CD4-positive, alpha-beta T cell (primary cell): ENCODE data around the gene PGR. TPM values are rescaled to one million over a fixed set of nuclear protein-coding genes. Genes with fewer than 3 reads are reported as not detected.

Source experiments
- ATAC-seq: fragments of 200-7000 bp; cut with Tn5 transposase; one replicate; pipeline ENCODE4 v1.10.0; 2022; ENCODE audit warnings: mild to moderate bottlenecking; ENCODE audit not compliant: poor library complexity
- CTCF ChIA-PET: fragments of 350-600 bp; sonication (Branson Sonifier 250); formaldehyde crosslinking; loops from one replicate; lab custom pipeline; 2021; ENCODE audit warnings: antibody characterized with exemption, inconsistent platforms; lab: Charles Lee
- POLR2A ChIA-PET: fragments of 350-600 bp; sonication (Branson Sonifier 250); formaldehyde crosslinking; loops from one replicate; lab custom pipeline; 2021; ENCODE audit warnings: antibody characterized with exemption, inconsistent platforms; lab: Charles Lee
- DNase-seq, 14 experiments: peaks; one replicate each; pipeline ENCODE4 v3.0.0-alpha.2; 2013 to 2020; ENCODE audit warnings: mixed read lengths in 2 of 14
- H3K27ac ChIP-seq, 2 donors: one replicate each; pipeline versions ENCODE4 v1.5.1 to v1.7.0; 2013; ENCODE audit warnings: low read length in 2 of 2, low read depth in 1 of 2, mild to moderate bottlenecking in 1 of 2
- H3K27me3 ChIP-seq, 2 experiments: 1 replicate in 1 of 2; 2 replicates in 1 of 2; pipeline versions ENCODE4 v1.6.1 to v1.7.0; 2013; ENCODE audit warnings: low read length in 2 of 2, control low read depth in 1 of 2, mild to moderate bottlenecking in 1 of 2, moderate library complexity in 1 of 2; ENCODE audit not compliant: insufficient read depth in 2 of 2, control insufficient read depth in 1 of 2
- H3K36me3 ChIP-seq: one replicate; pipeline ENCODE4 v1.6.1; 2013; ENCODE audit warnings: low read length, control low read depth; ENCODE audit not compliant: insufficient read depth
- H3K4me1 ChIP-seq: one replicate; pipeline ENCODE4 v1.6.1; 2013; ENCODE audit warnings: low read length, control low read depth; ENCODE audit not compliant: insufficient read depth
- H3K4me3 ChIP-seq: one replicate; pipeline ENCODE4 v1.5.1; 2013; ENCODE audit warnings: mild to moderate bottlenecking, low read length, moderate library complexity
- H3K9me3 ChIP-seq, 2 experiments: 1 replicate in 1 of 2; 2 replicates in 1 of 2; pipeline versions ENCODE4 v1.6.1 to v1.7.0; 2013; ENCODE audit warnings: low read length in 2 of 2, mild to moderate bottlenecking in 2 of 2, control low read depth in 1 of 2, moderate library complexity in 1 of 2; ENCODE audit not compliant: control insufficient read depth in 1 of 2, insufficient read depth in 1 of 2
- H3K27ac Mint-ChIP-seq: one replicate; pipeline ENCODE4 v1.8.0; 2020; ENCODE audit warnings: mixed read lengths
- H3K27me3 Mint-ChIP-seq: one replicate; pipeline ENCODE4 v1.8.0; 2021; ENCODE audit warnings: mixed read lengths
- H3K36me3 Mint-ChIP-seq: one replicate; pipeline ENCODE4 v1.8.0; 2021; ENCODE audit warnings: low read depth, mixed read lengths
- H3K4me1 Mint-ChIP-seq: one replicate; pipeline ENCODE4 v1.8.0; 2021; ENCODE audit warnings: low read depth, mixed read lengths
- H3K4me3 Mint-ChIP-seq: one replicate; pipeline ENCODE4 v1.8.0; 2020; ENCODE audit warnings: mild to moderate bottlenecking, mixed read lengths
- H3K9me3 Mint-ChIP-seq: one replicate; pipeline ENCODE4 v1.8.0; 2020; ENCODE audit warnings: mixed read lengths
- intact Hi-C, 2 experiments: fragments of 100-400 bp; cut with DNase I in 1 of 2; cut with micrococcal nuclease in 1 of 2; formaldehyde crosslinking; loops; one replicate each; pipeline versions ENCODE4 v1.15.1 to v1.9.0; 2023 to 2025; cut with DNase I, micrococcal nuclease
- total RNA-seq, 174 experiments: library from RNA in 2 of 174; stranded (reverse) in 2 of 174; gene quantifications; one replicate each; pipeline ENCODE4 v1.2.3 and lab custom pipeline; 2021 to 2026
- TF ChIP-seq, protein P1 (sequence below): fragments of 200-600 bp; IDR thresholded peaks from one replicate; pipeline ENCODE4 v1.8.0; 2022; ENCODE audit warnings: antibody characterized with exemption, mild to moderate bottlenecking

The PGR gene
- total RNA-seq, 2 experiments from 2014 or later = not detected

GRCh38 chr11:101011881-101012280 lies 117.7 kb downstream of the PGR start:
- Mint-ChIP-seq H3K27ac (no peak overlapping the region), H3K27me3 (no peaks in the 10 kb centered on the region), H3K4me3 (no peak overlapping the region), H3K9me3 (peaks cover 8% of the 10 kb centered on the region), H3K36me3 (no peaks in the 10 kb centered on the region), H3K4me1 (no peaks in the 10 kb centered on the region)
- H3K4me3 ChIP-seq = no peak overlapping the region
- H3K36me3 ChIP-seq = no peaks in the 10 kb centered on the region
- ChIA-PET POLR2A (no interaction called here), CTCF (no interaction called here)
- TF ChIP-seq, protein P1, sequence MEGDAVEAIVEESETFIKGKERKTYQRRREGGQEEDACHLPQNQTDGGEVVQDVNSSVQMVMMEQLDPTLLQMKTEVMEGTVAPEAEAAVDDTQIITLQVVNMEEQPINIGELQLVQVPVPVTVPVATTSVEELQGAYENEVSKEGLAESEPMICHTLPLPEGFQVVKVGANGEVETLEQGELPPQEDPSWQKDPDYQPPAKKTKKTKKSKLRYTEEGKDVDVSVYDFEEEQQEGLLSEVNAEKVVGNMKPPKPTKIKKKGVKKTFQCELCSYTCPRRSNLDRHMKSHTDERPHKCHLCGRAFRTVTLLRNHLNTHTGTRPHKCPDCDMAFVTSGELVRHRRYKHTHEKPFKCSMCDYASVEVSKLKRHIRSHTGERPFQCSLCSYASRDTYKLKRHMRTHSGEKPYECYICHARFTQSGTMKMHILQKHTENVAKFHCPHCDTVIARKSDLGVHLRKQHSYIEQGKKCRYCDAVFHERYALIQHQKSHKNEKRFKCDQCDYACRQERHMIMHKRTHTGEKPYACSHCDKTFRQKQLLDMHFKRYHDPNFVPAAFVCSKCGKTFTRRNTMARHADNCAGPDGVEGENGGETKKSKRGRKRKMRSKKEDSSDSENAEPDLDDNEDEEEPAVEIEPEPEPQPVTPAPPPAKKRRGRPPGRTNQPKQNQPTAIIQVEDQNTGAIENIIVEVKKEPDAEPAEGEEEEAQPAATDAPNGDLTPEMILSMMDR = no peak
- H3K27ac ChIP-seq = no peak overlapping the region
- no peaks in the 10 kb centered on the region for H3K4me1 ChIP-seq
- H3K9me3 ChIP-seq = no peaks in the 10 kb centered on the region
- H3K27me3 ChIP-seq = no peaks in the 10 kb centered on the region
- no peak for ATAC-seq
- no peak for DNase-seq
- intact Hi-C loops = no loop called here

GRCh38 chr11:101010899-101011298 lies 118.7 kb downstream of the PGR start:
- Histone ChIP-seq H3K4me3 (no peak overlapping the region), H3K36me3 (no peaks in the 10 kb centered on the region), H3K9me3 (no peaks in the 10 kb centered on the region), H3K4me1 (no peaks in the 10 kb centered on the region), H3K27me3 (no peaks in the 10 kb centered on the region), H3K27ac (no peak overlapping the region)
- Mint-ChIP-seq H3K36me3 (no peaks in the 10 kb centered on the region), H3K4me3 (no peak overlapping the region), H3K27me3 (no peaks in the 10 kb centered on the region), H3K27ac (no peak overlapping the region), H3K4me1 (no peaks in the 10 kb centered on the region), H3K9me3 (peaks cover 9% of the 10 kb centered on the region)
- ATAC-seq = no peak
- ChIA-PET CTCF (no interaction called here), POLR2A (no interaction called here)
- DNase-seq = no peak
- TF ChIP-seq, protein P1 = no peak
- intact Hi-C loops = no loop called here

GRCh38 chr11:101009690-101010055 lies 119.9 kb downstream of the PGR start:
- no peaks in the 10 kb centered on the region for H3K36me3 ChIP-seq
- H3K36me3 Mint-ChIP-seq = no peaks in the 10 kb centered on the region
- TF ChIP-seq, protein P1 = no peak
- no peak overlapping the region for H3K27ac Mint-ChIP-seq
- no peaks in the 10 kb centered on the region for H3K4me1 Mint-ChIP-seq
- ChIA-PET CTCF (no interaction called here), POLR2A (no interaction called here)
- H3K27me3 ChIP-seq = no peaks in the 10 kb centered on the region
- no peak overlapping the region for H3K4me3 ChIP-seq
- H3K4me3 Mint-ChIP-seq = no peak overlapping the region
- DNase-seq (no peak), ATAC-seq (no peak)
- H3K27ac ChIP-seq = no peak overlapping the region
- peaks cover 9% of the 10 kb centered on the region for H3K9me3 Mint-ChIP-seq
- no peaks in the 10 kb centered on the region for H3K4me1 ChIP-seq
- intact Hi-C loops = no loop called here
- no peaks in the 10 kb centered on the region for H3K27me3 Mint-ChIP-seq
- H3K9me3 ChIP-seq = no peaks in the 10 kb centered on the region
